ENCODE data around the gene SLC16A8.
A peak's percentile ranks its signal among the peaks of the same experiment; 100 is the strongest.

Gene SLC16A8

DNA sequence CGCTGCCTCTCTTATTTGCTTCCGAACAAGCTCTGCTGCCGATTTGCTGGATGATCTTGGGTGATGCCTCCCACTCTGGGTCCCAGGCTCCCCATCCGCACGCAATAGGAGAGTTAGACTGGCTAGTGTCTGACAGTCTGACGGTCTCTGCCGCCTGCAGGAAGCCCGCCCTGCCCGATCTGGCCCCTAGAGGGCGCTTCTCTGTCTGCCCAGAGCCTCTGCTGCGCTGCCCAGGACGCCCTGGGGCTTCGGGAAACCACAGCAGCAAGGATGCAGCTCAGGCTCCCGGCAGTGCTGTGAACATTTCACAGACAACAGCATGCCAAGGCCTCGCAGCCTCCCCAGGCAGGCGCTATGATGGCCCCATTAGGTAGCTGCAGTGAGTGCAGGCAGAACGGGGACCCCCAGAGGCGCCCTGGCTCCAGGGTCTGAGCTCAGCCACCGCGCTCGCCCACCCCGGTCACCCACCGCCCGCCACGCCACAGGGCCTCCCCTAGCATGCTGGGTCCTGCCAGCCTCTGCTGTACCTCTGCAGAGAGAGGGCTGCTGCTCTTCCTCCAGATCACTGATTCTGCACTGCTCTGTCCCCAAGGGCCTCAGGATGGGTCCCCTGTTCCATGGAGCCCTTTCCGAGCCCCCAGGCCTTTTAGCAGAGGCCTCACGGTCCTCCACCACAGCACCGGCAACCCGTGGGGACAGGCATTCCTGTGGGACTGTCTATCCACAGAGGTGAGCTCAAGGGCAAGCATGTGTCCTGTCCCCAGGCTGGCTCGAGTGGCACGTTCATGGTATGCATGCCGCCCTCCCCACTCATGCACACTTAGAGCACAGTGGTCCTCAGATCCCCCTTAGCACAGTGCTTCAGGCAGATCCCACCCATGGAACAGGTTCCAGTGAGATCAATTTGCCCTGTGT, 30.8 kb upstream of the SLC16A8 start:
- DNase-seq (ENCODE audit: low read depth) = peak; percentile 60

DNA sequence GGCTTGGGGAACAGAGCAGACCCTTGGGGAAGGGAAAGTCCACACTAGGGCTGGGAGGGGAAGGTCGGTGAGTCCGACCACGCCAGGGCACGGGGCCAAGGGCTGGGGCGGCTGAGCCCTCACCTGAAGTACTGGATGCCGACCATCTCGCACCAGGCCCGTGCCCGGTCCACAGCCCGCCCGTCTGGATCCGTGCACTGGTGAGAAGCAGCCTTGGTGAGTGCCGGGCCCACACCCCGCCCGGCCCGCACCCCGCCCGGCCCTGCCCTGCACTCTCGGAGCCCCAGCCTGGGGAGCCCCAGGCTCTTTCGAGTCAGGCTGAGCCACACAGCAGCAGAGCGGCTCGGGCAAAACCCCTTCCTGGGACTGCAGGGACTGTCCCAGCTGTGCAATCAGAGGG, 28.4 kb upstream of the SLC16A8 start:
- no peak for DNase-seq (ENCODE audit: low read depth)

DNA sequence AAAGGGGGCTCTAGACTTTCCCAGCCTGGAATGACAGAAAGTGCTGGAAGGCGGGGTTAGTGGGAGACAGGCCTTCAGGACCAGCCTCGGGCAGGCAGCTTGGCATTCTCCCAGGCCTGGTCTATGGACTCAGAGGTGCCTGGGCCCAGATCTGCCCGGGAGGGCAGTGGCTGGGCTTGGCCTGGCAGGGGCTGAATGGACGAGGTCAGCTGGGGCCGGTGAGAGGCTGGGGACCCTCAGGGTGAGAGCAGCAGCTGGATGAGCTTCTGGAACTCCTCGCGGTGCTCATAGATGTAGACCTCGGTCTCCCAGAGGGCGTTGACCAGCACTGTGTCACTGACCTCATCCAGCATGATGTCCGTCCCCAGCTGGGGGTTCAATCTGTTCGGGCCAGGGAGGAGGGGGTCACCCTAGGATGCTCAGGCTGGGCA, 28.0 kb upstream of the SLC16A8 start:
- DNase-seq (ENCODE audit: low read depth) = no peak

DNA sequence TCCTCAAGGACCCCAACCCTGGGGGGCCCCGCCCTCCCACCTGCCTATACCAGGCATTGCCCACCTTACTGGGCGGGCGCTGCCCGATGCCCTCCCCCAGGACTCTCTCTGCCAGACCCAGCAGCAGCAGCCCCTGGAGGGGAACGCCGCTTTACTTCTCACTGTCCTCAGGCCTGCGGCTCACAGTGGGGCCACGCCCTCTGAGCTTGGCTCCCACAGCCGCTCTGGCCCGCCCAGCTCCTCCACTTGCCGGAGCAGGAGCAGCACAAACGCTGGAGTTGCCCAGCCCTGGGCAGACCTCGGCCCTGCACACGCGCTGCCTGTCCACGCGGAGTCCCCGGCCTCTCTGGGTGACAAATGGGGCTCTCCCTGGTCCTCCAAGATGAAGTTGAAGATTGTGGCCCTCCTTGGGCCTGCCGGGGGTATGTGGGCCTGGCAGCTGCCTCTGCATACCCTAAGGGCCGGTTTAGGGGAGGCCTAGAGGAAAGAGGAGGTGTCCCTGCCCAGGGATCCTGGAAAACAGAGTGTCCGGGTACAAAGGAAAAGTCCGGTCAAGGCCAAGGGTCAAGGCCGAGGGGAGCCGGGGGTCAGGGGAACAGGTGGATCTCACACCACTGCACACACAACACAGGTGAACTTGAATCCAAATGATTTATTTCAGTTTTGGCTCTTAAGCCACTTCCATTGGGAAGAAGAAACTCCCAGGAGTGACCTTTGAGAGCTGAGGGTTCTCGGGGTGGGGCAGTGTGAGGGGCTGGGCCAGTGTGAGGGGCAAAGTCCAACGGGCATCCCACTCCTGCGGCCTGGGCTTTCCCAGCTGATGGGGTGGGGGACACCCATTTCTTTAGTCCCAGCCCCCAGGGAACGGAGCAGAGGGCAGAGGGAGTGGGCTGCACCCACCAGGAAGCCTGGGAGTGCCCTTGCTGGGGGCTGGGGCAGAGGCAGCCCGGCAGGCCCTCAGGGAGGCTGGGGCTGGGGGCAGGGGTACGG, 27.2 kb upstream of the SLC16A8 start:
- DNase-seq (ENCODE audit: low read depth) = no peak

DNA sequence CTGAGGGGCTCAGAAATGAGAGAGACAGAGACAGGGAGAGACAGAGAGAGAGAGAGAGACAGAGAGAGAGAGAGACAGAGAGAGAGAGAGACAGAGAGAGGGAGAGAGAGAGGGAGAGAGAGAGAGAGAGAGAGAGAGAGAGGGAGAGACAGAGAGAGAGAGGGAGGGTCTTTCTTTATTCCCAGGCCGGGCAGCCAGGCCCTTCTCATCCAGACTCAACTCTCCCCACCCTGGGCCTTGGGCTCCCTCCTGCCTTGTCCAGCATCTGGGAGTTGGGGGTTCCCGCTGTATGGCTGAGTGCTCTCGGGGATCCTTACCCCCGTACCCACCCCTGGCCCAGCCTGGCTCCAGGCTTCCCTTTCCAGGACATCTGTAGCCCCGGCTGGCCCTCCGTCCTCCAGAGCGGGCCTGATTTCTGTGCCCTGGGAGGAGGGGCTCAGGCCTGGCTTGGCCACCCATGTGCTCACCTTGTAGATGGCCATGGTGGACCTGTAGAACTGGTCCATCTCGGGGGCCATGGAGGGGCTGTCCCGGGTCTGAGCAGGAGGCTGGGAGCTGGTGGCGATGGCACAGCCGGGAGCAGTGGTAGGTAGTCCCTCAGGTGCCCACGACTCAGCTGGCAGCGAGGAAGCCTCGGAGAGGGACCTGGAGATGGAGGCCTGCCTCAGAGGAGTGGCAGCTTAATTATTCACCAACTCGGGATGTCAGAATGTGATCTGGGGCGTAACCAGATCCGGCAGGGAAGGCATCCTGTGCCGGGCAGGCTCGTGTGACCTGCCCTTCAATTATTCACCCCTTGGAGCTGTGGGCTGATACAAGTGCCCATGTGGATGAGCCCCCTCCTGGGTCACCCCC, 26.3 kb upstream of the SLC16A8 start, which contains the start of gene BAIAP2L2:
TSS of gene BAIAP2L2 (minus strand) at position 677 of the 855 bp plus-strand sequence. CDS start at position 518, 159 bp downstream.
- DNase-seq (ENCODE audit: low read depth) = no peak

DNA sequence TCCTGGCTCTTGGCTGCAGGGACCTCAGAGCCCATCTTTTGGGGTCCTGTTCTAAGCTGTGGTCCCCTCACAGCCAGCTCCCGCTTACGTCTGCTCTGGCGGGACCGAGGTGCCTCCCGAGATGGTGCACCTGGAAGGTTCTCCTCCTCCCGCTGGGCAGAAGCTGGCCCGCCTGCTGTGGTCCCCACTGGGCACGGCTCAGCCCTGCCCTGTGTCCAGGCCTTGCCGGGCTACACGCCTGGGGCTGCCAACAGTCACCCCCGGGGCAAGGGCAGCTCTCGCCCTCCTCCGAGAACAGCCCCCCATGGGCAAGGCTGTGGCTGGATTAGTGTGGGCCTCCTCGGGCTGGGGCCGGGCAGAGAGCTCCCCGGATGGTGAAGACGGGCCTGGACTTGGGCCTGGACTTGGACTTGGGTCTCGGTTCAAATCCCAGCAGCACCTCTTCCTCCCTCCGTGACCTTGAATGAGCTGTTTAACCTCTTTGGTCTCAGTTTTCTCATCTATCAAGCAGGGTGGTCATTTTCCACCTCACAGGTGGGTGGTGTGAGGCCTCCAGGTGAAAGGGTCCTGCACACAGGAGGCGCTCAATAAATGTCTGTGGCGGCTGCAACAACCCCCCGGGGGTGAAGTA, 25.5 kb upstream of the SLC16A8 start:
- no peak for DNase-seq (ENCODE audit: low read depth)

DNA sequence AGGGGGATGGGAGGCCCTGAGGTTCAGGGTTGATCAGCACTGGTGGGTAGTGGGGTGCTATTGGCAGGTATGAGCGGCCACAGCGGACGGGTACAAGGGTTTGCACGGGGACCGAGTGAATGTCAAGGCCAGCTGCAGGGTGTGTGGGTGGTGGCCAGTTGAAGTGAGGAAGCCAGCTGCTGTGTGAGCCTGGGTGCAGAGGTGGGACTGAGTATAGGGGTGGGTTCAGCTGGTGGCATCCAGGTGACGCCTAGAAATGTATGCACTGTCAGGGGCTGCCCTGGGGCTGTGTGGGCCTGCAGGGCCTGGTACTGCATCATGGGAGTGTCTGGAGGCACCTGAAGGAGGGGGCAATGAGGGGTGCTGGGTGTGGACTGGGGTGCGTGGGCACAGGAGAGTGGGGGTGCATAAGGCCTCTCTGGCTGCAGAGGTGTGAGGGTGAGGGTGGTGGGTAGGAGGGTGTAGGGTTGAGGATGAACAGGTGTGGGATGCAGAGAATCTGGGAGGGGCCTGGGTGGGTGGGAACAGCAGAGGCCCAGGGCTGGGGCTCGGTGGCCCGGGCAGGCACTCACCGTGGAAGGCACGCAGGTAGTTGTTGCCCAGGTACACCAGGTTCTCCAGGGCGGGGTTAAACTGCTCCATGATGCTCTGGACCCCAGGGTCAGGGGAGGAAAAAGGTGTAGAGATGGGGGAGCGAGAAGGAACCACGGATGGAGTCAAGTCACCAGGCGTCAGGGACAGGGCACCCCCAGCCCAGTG, 24.8 kb upstream of the SLC16A8 start:
- DNase-seq (ENCODE audit: low read depth) = no peak

DNA sequence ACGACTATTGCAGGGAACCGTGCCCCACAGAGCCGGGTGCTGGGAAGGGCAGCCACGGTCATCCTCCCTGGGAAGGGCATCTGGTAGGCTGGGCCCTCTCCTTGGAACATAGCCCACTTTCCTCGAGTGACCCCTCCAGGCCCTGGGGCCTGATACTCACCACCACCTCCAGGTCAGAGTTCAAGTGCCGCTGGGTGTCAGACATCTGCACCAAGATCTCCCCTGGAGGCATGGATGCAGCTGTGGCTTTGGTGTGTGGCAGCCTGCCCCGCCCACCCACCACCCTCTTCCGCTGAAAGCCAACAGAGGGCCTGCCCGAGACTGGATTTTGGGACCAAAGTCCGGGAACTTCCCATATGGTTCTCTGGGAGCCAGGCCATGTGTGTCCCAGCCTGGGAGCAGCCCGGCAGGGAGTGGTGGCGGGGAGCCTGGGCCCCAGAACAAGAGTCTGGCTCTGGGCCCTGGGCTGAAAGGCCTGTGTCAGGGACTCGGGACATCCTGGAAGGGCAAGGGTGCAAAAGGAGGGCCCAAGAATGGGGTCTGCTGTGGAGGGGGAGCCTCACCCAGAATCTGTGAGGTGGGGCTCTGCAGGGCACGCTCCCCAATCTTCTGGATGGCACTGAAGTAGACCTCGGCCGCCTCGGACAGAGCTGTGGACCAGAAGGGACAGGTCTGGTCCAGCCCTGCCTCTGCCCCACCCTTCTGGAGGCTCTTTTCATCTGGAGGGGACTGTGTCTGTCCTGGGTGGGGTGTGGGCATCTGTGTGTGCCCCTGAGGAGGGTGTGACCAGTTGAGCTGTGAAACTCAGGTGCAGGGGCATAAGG, 23.9 kb upstream of the SLC16A8 start:
- DNase-seq (ENCODE audit: low read depth) = no peak

DNA sequence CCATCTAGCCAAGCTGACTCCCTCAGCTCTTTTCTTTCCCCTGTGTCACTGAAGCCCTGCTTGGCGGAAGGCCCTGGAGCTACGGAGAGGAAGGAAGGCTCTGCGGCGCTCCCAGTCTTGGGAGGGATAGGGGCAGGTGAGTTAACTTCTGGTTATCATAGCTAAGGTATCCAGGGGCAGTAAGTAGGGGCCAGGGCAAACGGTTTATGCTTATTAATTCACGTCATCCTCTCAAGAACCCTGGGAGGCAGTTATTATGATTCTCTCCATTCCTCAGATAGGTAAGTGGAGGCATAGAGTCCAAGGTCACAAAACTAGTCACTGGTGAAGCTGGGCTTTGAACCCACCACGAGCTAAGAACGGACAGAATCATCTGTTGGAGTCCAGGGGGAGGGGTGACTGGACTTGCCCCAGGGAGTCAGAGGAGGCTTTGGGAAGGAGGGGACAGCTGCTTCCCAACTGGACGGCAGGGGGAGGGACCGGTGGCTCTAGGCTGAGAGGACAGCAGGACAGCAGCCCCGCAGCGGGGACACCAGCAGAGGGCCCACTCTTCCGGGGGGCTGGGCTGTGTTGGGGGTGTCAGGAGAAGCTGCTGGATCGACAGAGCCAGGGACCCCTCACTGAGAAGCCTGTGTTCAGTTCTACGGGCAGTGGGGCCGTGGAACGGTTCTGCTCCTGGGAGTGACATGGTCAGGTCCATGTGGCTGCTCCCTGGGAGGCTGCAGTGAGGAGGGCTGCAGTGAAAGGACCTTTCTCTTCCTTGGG, 23.0 kb upstream of the SLC16A8 start:
- DNase-seq (ENCODE audit: low read depth) = no peak

DNA sequence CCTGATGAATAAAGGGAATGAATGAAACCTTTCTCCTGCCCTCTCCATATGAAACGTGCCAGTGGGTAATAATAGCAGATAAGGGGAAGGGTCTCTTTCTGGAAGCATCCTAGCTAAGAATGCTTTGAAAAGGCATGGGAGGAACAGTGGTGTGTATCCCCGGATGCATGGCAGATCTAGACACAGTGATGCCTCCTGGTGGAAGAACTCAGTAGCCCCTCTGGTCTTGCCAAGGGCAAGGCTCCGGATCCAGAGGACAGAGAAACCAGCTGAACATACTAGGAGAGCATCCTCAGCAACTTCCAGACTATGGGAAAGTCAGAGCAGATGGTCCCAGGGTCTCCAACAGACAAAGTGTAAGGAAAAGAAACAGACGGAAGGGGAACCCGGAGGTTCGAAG, 20.1 kb upstream of the SLC16A8 start:
- DNase-seq (ENCODE audit: low read depth) = no peak

DNA sequence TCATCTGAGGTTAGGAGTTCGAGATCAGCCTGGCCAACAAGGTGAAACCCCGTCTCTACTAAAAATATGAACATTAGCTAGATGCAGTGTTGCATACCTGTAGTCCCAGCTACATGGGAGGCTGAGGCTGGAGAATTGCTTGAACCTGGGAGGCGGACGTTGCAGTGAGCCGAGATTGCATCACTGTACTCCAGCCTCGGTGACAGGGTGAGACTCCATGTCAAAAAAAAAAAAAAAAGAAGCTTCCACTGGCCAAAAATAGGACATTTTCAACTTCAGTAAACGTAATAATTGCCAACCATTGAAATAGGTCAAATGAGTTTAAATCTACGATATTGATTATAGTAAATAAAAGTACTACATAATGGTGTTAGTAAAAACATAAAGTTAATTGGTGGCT, 19.7 kb upstream of the SLC16A8 start:
- no peak for DNase-seq (ENCODE audit: low read depth)

DNA sequence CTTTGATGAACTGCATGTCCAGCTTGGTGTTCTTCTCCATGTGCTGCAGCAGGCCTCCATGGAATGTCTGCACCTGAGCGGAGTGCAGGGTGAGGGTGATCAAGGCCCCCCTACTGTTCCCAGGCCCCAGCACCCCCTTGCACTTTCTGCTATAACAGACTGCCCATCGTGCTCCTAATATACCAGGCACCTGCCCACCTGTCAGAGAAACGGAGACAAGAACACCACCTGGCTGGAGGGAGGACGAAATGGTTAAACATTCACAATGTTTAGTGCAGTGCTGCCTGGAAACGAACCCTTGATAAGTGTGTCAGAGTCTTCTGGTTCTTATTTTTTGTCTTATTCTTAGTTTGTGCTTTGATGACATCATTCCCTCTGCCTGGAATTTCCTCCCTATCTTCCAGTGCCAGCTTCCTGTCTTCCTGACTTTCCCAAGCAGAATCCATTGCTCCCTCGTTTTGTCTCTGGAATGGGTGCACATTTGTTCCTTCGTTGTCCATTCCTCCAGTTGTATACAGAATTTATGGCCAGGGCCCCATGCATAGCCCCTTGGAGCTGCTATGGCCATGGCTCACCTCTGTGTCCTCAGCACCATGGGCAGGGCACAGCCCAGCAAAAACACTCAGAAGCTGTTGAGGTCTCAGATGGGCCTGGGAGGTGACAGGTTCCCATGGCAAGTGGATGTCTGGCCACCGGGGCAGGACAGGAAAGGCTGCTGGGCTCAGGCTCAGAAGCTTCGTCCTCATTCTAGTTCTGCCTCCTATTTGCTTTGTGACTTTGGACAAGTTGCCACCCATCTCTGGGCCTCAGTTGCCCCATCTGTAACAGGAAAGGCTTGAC, 14.6 kb upstream of the SLC16A8 start:
- DNase-seq (ENCODE audit: low read depth) = no peak

DNA sequence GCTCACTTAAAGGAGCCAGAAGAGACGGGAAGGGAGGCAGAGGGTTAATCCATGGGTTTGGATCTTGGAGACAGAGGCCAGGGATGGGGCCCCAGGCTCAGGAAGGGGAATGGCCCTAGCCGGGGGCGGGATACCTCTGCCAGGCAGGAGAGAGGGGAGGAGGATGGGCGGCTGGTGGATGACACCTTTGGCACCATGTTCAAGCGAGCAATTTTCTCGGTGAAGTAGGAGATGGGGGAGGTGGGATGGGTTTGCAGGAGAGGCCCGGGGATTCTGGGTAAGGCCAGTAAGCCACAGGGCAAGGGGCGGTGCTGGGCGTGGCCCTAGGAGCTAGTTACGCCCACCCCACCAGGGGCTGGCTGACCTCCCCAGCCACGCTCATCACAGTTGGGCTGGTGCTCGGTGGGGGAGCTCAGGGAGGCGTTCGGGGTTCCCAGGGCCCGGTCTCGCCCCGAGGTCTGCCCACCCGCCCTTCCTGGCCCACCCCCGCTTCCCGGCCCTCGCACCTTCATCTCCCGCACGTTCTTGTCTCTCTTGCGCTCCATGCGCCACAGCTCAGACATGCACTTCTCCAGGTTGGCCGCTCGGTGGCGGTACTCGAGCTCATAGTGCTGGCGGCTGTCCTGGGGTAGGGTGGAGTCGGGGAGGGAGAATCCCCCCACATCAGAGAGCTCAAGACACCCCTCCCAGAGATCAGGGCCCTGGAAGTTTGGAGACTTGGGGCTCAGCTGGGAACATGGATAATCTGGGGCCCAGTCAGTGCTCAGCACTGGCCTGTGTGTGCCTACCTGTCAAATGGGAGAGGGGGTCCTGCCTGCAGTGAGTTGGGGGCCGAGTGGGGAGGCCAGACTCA, 13.8 kb upstream of the SLC16A8 start:
- no peak for DNase-seq (ENCODE audit: low read depth)

DNA sequence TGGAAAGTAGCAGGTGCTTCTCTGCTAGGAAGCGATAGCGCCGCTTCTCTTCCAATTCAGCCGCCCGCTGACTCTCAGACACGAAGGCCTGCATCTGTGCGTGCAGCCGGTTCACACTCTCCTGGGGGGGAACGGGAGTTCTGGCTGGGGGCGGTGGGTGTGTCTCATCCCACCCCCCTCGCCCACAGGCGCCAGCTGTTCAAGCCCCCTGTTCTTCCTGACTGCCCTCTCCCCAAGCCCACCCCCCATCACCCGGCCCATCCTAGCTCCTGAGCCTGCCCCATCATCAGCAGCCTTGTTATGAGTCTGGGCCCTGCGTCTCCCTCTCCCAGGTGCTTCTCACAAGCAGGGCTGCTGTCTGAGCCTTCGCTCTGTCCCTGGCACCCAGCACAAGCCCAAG, 13.1 kb upstream of the SLC16A8 start:
- no peak for DNase-seq (ENCODE audit: low read depth)

DNA sequence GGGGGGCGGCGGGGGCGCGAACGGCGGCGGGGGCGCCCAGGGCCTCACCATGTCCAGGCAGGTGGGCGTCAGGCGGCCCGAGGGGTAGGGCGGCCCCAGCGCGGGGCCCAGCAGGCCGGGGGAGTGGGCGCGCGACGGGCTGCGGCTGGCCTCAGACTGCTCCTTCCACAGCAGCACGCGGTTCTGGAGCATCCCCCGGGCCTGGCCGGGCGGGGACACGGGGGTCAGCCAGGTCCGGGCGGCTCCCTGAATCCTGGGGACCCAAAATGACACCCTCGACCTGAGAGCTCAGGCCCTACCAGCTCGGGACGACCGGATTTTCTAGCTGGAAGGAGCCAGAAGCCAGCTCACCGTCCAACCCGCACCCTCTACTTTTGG, 5.5 kb upstream of the SLC16A8 start:
- DNase-seq (ENCODE audit: low read depth) = no peak

DNA sequence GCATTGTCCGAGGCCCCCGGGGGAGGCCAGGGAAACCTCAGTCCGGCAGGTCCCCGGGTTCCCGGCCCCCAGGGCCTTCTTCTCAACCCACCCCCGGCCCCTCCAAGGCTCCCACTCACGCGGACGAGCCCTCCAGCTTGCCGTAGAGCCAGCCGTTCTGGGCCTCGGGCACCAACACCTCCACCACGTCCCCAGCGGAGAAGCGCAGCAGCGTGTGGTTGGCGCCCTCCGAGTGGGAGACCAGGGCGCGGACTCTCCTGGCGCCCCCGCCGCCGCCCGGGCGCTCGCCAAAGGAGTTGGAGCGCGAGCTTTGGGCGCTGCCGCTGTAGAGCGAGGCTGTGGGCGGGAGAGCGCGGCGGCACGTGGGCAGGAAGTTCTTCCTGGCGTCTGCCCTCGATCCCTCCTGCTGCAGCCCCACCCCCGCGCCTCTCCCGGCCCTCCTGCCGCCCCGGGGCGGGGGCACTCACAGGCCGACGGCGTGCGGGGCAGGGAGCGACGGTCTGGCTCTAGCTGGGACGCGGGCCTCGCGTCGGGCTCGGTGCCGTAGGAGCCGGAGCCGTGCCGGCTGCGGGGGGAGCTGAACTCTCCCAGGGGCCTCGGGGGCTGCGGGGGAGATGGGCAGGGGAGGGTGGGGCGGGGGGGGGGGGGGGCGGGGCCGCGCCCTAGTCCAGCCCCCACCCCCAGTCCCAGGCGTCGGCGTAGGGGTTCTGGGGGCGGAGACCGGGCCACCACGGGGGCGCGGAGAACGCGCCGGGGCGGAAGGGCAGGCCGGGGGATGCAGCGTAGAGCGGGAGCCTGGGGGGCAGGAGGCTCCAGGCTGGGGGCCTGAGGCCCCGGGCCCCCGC, 4.9 kb upstream of the SLC16A8 start:
- DNase-seq (ENCODE audit: low read depth) = no peak
